Fibroblast of pulmonary artery (primary cell): ENCODE data around the gene GOLGA6L7.
"Not testable (repeated sequence)": the region's sequence is repeated elsewhere in the genome, so short reads cannot be mapped to it uniquely, and the experiment has no call there.

Experiments
- DNase-seq: peaks from one replicate; pipeline ENCODE4 v3.0.0-alpha.2; 2010; ENCODE audit warnings: low read depth
- H3K4me3 ChIP-seq: replicated peaks from 2 replicates; pipeline ENCODE4 v1.5.1; 2011; ENCODE audit warnings: low read depth, mild to moderate bottlenecking, control low read depth, low read length, moderate library complexity
- CTCF ChIP-seq: IDR thresholded peaks from 2 replicates; pipeline ENCODE4 v1.5.1; 2011; ENCODE audit warnings: mild to moderate bottlenecking, control low read depth, low read length, inconsistent platforms; ENCODE audit errors: missing control alignments

GOLGA6L7 gene

GRCh38 chr15:28873585-28874190 is 25.2 kb upstream of the GOLGA6L7 start:
- no peak overlapping the region for H3K4me3 ChIP-seq
- no peak for TF ChIP-seq CTCF
- no peak for DNase-seq

- DNase-seq = no peak
- TF ChIP-seq CTCF = no peak
- H3K4me3 ChIP-seq = no peak overlapping the region
These were observed 24.6 kb upstream of the GOLGA6L7 start for GRCh38 chr15:28873006-28873405.

- no peak for DNase-seq
- TF ChIP-seq CTCF = no peak
- H3K4me3 ChIP-seq = no peak overlapping the region
These were observed 22.7 kb upstream of the GOLGA6L7 start for GRCh38 chr15:28871168-28871567.

- no peak for TF ChIP-seq CTCF
- DNase-seq = no peak
- H3K4me3 ChIP-seq = no peak overlapping the region
These were observed 20.4 kb upstream of the GOLGA6L7 start for GRCh38 chr15:28868744-28869345.

- not testable (repeated sequence) for H3K4me3 ChIP-seq, DNase-seq
These were observed 13.3 kb upstream of the GOLGA6L7 start for GRCh38 chr15:28861589-28862293.

GRCh38 chr15:28861031-28861534 is 12.6 kb upstream of the GOLGA6L7 start:
- no peak for TF ChIP-seq CTCF
- DNase-seq = peak; percentile 92
- H3K4me3 ChIP-seq = no peak overlapping the region

- DNase-seq, H3K4me3 ChIP-seq: not testable (repeated sequence)
These were observed 6.1 kb upstream of the GOLGA6L7 start for GRCh38 chr15:28854578-28854977.

GRCh38 chr15:28853654-28854053 is 5.2 kb upstream of the GOLGA6L7 start:
- H3K4me3 ChIP-seq = not testable (repeated sequence)

GRCh38 chr15:28849766-28850165 is 1.3 kb upstream of the GOLGA6L7 start:
- DNase-seq, H3K4me3 ChIP-seq: not testable (repeated sequence)

More at GRCh38 chr15:28853654-28854053, 5.2 kb upstream of the GOLGA6L7 start:
- DNase-seq = not testable (repeated sequence)

- DNase-seq, H3K4me3 ChIP-seq: not testable (repeated sequence)
These were observed 827 bp upstream of the GOLGA6L7 start for GRCh38 chr15:28849271-28849670.

- not testable (repeated sequence) for H3K4me3 ChIP-seq, DNase-seq
These were observed 485 bp downstream of the GOLGA6L7 start for GRCh38 chr15:28847959-28848358.

GRCh38 chr15:28847247-28847646 is 1.2 kb downstream of the GOLGA6L7 start:
- DNase-seq, H3K4me3 ChIP-seq: not testable (repeated sequence)
